Fibroblast of skin of left quadriceps (primary cell): Measurements from ENCODE around the gene DCUN1D2.
A peak's percentile ranks its signal among the peaks of the same experiment; 100 is the strongest.

Experiments
- DNase-seq, 2 experiments: peaks; one replicate each; pipeline ENCODE4 v3.0.0-alpha.2; 2013; ENCODE audit warnings: low read depth in 2 of 2

The DCUN1D2 gene

DNA sequence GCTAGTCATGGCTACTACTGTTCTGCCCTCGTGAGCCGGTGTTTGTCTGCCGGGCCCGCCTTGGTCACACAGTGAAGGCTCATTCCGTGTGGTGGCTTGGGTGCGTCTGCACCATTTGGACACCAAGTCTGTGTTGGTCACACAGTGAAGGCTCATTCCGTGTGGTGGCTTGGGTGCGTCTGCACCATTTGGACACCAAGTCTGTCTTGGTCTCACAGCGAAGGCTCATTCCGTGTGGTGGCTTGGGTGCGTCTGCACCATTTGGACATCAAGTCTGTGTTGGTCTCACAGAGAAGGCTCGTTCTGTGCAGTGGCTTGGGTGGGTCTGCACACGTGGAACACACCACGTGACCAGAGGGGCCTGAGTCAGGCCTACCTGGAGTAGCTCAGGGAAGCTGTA is 29.0 kb upstream of the DCUN1D2 start:
- no peak for DNase-seq

DNA sequence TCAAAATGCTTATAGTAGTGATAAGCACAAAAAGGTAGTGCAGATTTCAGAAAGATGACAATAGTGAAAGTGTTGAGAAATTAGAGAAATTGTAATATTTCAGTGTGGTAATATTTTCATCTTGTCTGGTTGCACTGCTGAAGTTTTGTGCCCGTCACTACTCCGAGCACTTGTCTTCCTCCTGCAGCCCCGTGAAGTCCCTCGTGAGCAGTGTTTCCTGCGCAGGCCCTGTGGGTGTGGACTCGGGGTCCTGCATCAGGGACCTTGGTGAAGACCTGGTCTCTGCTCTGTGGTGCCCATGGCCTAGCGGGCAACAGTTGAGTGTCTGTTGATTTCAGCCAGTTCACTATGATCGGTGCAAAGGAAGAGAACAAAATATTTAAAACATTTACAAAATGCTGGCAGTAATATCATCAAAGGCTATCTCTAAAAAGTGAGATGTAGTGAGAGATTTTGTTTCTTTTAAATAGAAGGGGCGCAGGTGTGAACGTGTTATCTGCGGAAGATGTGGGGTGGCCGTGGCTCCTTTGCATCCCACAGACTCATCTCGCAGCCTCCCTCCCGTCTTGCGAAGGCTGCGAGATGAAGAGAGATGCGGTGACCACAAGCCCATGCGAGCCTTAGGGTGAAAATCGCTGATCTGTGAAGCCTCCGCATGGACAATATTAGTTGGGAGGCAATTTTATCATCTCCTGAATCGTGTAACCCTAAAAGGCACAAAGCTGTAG is 27.7 kb upstream of the DCUN1D2 start:
- DNase-seq, result no peak

DNA sequence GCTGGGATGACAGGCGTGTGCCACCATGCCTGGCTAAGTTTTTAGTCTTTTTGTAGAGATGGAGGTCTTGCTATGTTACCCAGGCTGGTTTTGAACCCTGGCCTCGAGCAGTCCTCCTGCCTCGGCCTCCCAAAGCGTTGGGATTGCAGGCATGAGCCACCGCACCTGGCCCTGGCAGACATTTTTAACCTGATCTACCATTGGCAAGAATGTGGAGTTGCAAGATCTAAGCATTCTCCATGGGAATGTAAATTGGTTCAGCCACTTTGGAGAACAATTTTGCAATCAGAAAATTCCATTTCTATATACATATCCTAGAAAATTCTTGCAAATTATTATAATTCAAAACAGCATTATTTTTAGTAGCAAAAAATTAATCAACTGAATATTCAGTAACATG is 24.3 kb upstream of the DCUN1D2 start:
- DNase-seq, result no peak

DNA sequence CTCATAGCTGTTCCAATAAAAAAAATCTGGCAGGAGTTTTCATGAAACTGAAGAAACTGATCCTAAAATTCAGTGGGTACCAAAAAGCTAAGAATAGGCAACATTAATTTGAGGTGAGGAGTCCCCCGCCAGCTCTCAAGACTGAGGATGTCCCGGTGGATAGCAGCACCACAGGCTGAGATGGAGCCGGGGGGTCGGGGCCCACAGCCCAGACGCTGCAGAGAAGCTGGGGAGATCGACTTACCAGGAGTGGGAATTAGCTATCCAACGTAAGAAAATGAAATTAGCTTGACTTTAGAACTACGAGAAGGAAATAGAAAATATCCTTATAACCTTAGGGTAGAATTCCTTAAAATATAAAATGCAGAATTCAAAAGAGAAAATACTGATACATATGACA is 23.2 kb upstream of the DCUN1D2 start:
- DNase-seq, result no peak

DNA sequence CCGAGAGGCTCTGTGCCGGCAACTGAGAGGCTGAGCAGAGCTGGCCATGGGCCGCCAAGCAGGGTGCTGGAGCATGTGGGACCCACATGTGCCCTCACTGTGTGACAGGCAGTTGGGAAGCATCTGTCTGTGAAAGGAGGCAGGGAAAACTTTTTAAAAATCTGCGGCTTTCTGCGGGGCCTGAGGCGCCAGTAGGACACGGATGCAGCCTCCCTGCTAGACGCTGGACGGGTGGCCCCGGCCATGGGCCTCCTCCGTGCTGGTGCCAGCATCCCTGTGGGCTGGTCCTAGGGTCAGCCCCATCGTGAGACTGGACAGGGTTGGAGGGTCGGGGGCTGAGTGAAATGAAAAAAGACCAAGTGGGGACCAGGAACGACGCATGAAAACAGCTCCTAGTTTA is 20.9 kb upstream of the DCUN1D2 start:
- DNase-seq, result no peak

- no peak for DNase-seq
Observed at GRCh38 chr13:113510871-113511270, 20.4 kb upstream of the DCUN1D2 start.

DNA sequence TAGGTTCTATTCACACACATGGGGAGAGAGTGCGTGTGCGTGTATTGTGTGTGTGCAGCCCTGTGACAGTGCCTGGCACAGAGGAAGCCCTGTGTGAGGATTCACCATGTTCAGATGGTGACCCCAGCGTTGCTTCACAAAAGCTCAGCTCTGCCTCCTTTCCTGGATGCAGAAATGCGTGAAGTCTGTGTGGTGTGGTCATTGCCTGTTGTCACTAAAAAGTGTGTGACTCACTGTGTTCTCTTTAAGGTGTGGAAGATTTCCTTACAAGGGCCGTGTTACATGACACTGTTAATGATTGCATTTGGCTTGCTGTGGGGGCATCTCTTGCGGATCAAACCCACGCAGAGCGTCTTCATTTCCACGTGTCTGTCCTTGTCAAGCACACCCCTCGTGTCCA is 19.5 kb upstream of the DCUN1D2 start:
- DNase-seq, result no peak

- no peak for DNase-seq
Observed at GRCh38 chr13:113508521-113509254, 18.2 kb upstream of the DCUN1D2 start.

GRCh38 chr13:113507505-113508345 is 17.2 kb upstream of the DCUN1D2 start:
- DNase-seq, result no peak

DNA sequence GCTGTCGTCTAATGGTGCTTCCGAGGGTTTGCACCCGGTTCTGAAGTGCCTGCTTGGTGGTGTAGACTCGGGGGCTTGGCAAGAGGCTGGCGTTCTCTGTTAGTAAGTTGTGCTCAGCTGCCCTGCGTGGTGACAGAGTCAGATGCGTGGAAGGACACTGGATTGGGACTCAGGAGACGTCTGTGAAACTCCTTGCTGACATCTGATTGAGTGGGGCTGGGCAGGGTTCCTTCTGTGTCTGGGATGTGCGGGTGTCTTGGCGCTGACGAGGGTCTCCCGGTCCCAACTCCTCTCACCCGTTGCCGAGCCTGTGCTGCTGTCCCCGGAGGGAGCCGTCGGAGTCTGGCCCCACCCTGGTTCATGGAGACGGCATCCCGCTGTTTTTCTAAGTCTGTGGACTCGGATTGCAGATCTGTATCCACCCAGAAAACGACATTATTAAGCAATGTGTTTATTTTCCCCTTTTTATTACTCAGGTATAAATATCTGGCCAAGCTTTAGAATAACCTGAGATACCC is 16.4 kb upstream of the DCUN1D2 start:
- DNase-seq, result no peak

DNA sequence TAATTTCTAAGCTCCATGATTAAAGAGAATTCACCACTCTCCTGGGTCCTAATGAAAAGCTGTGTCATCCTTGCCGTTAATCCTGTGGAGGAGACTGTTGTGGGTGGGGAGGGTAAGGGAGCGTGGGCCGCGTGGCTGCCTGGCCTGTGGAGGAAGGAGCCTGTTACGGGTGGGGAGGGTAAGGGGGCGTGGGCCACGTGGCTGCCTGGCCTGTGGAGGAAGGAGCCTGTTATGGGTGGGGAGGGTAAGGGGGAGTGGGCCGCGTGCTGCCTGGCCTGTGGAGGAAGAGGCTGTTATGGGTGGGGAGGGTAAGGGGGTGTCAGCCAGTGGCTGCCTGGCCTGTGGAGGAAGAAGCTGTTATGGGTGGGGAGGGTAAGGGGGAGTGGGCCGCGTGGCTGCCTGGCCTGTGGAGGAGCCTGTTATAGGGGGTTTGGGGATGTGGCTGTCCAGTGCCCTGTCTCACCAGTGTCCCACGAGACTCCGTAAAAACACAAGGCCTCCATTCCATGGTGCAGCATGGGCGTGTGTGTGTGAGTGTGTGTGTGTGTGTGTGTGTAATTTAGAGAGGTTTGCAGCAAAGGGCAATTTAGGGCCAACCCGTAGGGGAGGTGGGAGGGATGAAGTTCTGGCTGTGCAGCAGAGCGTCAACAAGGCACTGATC is 15.6 kb upstream of the DCUN1D2 start:
- DNase-seq, result no peak

- DNase-seq, result no peak
Observed at GRCh38 chr13:113502686-113503085, 12.2 kb upstream of the DCUN1D2 start.

- DNase-seq, result no peak
Observed at GRCh38 chr13:113500530-113501265, 10.2 kb upstream of the DCUN1D2 start.

- DNase-seq, result no peak
Observed at GRCh38 chr13:113499936-113500335, 9.4 kb upstream of the DCUN1D2 start.

- DNase-seq, result no peak
Observed at GRCh38 chr13:113498905-113499304, 8.4 kb upstream of the DCUN1D2 start.

DNA sequence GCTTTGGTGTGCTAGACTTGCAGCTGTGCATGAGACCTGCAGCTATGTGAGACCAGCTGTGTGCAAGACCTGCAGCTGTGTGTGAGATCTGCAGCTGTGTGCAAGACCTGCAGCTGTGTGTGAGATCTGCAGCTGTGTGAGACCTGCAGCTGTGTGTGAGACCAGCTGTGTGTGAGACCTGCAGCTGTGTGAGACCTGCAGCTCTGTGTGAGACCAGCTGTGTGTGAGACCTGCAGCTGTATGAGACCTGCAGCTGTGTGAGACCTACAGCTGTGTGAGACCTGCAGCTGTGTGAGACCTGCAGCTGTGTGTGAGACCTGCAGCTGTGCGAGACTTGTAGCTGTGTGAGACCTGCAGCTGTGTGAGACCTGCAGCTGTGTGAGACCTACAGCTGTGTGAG is 6.7 kb upstream of the DCUN1D2 start:
- no peak for DNase-seq

DNA sequence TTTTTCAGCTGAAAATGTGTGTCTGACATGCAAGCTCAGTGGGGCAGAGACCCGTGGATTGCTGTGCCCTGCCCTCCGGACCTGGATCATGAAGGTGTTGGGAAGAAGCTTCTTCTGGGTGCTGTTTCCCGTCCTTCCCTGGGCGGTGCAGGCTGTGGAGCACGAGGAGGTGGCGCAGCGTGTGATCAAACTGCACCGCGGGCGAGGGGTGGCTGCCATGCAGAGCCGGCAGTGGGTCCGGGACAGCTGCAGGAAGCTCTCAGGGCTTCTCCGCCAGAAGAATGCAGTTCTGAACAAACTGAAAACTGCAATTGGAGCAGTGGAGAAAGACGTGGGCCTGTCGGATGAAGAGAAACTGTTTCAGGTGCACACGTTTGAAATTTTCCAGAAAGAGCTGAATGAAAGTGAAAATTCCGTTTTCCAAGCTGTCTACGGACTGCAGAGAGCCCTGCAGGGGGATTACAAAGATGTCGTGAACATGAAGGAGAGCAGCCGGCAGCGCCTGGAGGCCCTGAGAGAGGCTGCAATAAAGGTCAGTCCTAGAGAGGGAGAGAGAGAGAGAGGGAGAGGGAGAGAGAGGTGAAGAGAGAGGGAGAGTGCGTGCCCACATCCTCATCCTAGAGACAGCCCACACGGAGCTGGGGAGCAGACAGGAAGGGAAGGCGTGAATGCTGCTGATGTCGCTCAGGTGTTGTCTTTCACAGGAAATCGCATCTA is 5.1 kb upstream of the DCUN1D2 start:
- no peak for DNase-seq

DNA sequence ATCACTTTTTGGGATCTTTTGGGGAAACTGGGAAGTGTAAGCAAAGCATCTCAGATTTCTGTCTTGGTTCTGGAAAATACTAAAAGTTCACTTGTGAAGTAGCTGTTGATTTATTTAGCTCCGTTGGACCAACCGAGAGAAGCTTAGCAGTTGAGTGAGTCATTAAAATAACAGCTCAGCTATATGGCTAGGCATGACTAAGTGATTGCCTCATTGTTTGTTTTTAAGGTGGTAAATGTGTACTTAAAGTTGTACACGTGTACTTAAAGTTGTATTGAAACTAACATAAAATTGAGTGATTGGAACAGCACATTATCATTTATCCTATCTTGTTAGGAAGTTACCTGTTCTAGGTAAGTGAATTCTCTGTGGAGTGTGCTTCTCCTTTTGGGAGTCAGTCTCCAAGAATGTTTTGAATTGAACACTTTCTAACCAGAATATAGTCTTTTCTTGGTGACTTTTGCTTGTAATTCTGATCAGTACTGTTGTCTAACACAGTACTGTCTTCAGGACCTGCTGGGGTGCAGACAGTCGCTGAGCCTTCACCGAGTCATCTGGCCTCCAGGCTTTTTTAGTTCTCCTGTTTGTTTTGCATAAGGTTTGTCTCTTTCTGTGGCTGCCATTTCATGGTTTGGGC is 2.9 kb upstream of the DCUN1D2 start:
- DNase-seq, result peak; percentile 85 to 87

DNA sequence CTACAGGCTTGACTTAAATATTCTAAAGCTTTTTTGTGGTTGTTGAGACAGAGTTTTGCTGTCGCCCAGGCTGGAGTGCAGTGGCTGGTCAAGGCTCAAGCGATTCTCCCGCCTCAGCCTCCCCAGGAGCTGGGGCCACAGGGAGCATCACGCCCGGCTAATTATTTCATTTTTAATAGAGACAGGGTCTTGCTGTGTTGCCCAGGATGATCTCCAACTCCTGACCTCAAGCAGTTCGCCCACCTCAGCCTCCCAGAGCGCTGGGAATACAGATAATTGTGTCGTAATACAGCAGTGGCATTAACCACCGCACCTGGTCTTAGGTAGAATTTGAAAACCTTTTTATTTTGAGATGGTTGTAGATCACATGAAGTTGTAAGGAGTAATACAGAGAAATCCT is 1.5 kb upstream of the DCUN1D2 start:
- DNase-seq, result no peak

GRCh38 chr13:113491418-113491883 is 940 bp upstream of the DCUN1D2 start:
- no peak for DNase-seq
